Heart left ventricle (tissue), 16 donors: ENCODE data around the gene HFM1. TPM values are rescaled to one million over a fixed set of nuclear protein-coding genes. Genes with fewer than 3 reads are reported as not detected.
A peak's percentile ranks its signal among the peaks of the same experiment; 100 is the strongest.
"Not testable (repeated sequence)": the region's sequence is repeated elsewhere in the genome, so short reads cannot be mapped to it uniquely, and the experiment has no call there.

ENCODE experiments used
- ATAC-seq, 4 donors: fragments of 200-7000 bp; cut with Tn5 transposase; one replicate each; pipeline ENCODE4 v1.9.1; 2020 to 2022; ENCODE audit warnings: moderate library complexity in 4 of 4, mild to moderate bottlenecking in 3 of 4, moderate number of reproducible peaks in 1 of 4
- DNase-seq, 5 donors: peaks; one replicate each; pipeline ENCODE4 v3.0.0-alpha.2; 2020
- H3K27ac ChIP-seq, 12 donors: fragments of 200-600 bp; sonication (generic) in 4 of 12; one replicate each; pipeline versions ENCODE4 v1.5.0 to v1.8.0; 2016 to 2022; ENCODE audit warnings: mild to moderate bottlenecking in 2 of 12
- H3K27me3 ChIP-seq, 9 donors: fragments of 200-600 bp; sonication (generic) in 2 of 9; one replicate each; pipeline versions ENCODE4 v1.5.1 to v1.8.0; 2016 to 2022; ENCODE audit warnings: mild to moderate bottlenecking in 3 of 9
- H3K36me3 ChIP-seq, 9 donors: fragments of 200-600 bp; sonication (generic) in 2 of 9; one replicate each; pipeline versions ENCODE4 v1.5.0 to v1.8.0; 2018 to 2022; ENCODE audit warnings: mild to moderate bottlenecking in 2 of 9
- H3K4me1 ChIP-seq, 12 donors: fragments of 200-600 bp; sonication (generic) in 4 of 12; one replicate each; pipeline versions ENCODE4 v1.5.0 to v1.8.0; 2016 to 2022; ENCODE audit warnings: mild to moderate bottlenecking in 3 of 12
- H3K4me3 ChIP-seq, 12 donors: fragments of 200-600 bp; sonication (generic) in 4 of 12; one replicate each; pipeline versions ENCODE4 v1.5.0 to v1.8.0; 2017 to 2022; ENCODE audit warnings: mild to moderate bottlenecking in 9 of 12, moderate library complexity in 4 of 12
- H3K9me3 ChIP-seq, 12 donors: fragments of 200-600 bp; sonication (generic) in 4 of 12; one replicate each; pipeline versions ENCODE4 v1.5.0 to v1.8.0; 2016 to 2022; ENCODE audit warnings: mild to moderate bottlenecking in 1 of 12
- POLR2A ChIP-seq, 2 donors: fragments of 450-650 bp; IDR thresholded peaks; one replicate each; pipeline ENCODE4 v1.6.1; 2017; ENCODE audit warnings: antibody characterized with exemption in 2 of 2, mild to moderate bottlenecking in 2 of 2, moderate library complexity in 2 of 2
- WGBS, 4 donors: extraction: QIAGEN DNeasy Blood & Tissue Kit in 2 of 4; methylation state at CpG; one replicate each; pipeline versions ENCODE4 v1.1.5 to v1.1.7; 2013 to 2018; 5-methylcytosine and 5-hydroxymethylcytosine counted together
- intact Hi-C, 10 donors: fragments of 100-400 bp; cut with DNase I; formaldehyde crosslinking; loops; one replicate each; pipeline versions ENCODE4 v1.11.1 to v1.14.2; 2022
- long read RNA-seq, 3 donors: library from polyadenylated mRNA; unstranded; transcript quantifications; one replicate each; pipeline ENCODE4 v2.0.0, GENCODE V29; 2020 to 2021
- polyA plus RNA-seq, 2 donors: library from polyadenylated mRNA; stranded (reverse); fragments of 200-250 nt; gene quantifications; one replicate each; pipeline ENCODE4 v1.2.3, GENCODE V29; 2013
- total RNA-seq, 9 donors: library from RNA; depleted of rRNA in 2 of 9; stranded (reverse); fragments of >200 nt in 2 of 9; fragmentation: NEBNext Ultra II Directional in 3 of 9; extraction: Animal tissue kit (Norgen Biotek cat#: 25700) in 3 of 9; gene quantifications; one replicate each; pipeline versions ENCODE4 v1.1.0 to v1.2.4, GENCODE V29; 2016 to 2023
- TF ChIP-seq, protein P1 (sequence below), 12 donors: fragments of 200-600 bp; sonication (generic) in 4 of 12; IDR thresholded peaks; one replicate each; pipeline versions ENCODE4 v1.5.0 to v1.8.0; 2018 to 2022; ENCODE audit warnings: antibody characterized with exemption in 12 of 12, mild to moderate bottlenecking in 5 of 12
- donor health status: ischemic (EF 13 %, LVEDD 7.1; RV severe dilation, severe dysfunction).
- donor health status: healthy with polysubstance abuse.
- donor health status: DM: no; HTN: yes; CAD: no.
- donor health status: DM: no; HTN: no; CAD: no.
- donor health status: ischemic (EF 25% LVEDD 6.9; RV normal size, moderate dysfunction).
- donor health status: ischemic (EF 25% LVEDD 5.7; RV mildly dilated, moderate dysfunction).
- donor health status: healthy.
- donor health status: DM: yes; HTN: yes; CAD: no.
- donor health status: ischemic (EF 35%, LVEDD 5.7; RV mildly dilated, moderate dysfunction).
- donor health status: nonischemic (EF 11% LVEDD 7.7; RV severe dilation, severe dysfunction).
- donor health status: DM: yes; HTN: yes; CAD: no.
- donor health status: PGD.
- donor health status: ischemic (EF 29% LVEDD 5.4; RV normal size, mild dysfunction).
- donor health status: nonischemic (EF 23%, LVEDD 6.1; RV moderate dilation, normal function).

Gene HFM1, protein sequence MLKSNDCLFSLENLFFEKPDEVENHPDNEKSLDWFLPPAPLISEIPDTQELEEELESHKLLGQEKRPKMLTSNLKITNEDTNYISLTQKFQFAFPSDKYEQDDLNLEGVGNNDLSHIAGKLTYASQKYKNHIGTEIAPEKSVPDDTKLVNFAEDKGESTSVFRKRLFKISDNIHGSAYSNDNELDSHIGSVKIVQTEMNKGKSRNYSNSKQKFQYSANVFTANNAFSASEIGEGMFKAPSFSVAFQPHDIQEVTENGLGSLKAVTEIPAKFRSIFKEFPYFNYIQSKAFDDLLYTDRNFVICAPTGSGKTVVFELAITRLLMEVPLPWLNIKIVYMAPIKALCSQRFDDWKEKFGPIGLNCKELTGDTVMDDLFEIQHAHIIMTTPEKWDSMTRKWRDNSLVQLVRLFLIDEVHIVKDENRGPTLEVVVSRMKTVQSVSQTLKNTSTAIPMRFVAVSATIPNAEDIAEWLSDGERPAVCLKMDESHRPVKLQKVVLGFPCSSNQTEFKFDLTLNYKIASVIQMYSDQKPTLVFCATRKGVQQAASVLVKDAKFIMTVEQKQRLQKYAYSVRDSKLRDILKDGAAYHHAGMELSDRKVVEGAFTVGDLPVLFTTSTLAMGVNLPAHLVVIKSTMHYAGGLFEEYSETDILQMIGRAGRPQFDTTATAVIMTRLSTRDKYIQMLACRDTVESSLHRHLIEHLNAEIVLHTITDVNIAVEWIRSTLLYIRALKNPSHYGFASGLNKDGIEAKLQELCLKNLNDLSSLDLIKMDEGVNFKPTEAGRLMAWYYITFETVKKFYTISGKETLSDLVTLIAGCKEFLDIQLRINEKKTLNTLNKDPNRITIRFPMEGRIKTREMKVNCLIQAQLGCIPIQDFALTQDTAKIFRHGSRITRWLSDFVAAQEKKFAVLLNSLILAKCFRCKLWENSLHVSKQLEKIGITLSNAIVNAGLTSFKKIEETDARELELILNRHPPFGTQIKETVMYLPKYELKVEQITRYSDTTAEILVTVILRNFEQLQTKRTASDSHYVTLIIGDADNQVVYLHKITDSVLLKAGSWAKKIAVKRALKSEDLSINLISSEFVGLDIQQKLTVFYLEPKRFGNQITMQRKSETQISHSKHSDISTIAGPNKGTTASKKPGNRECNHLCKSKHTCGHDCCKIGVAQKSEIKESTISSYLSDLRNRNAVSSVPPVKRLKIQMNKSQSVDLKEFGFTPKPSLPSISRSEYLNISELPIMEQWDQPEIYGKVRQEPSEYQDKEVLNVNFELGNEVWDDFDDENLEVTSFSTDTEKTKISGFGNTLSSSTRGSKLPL (N-terminal part only)
- total RNA-seq, result 1 to 10 TPM; 1.5 to 5.8 (median 2.4) TPM
- 1 to 10 TPM in 1 of 2 donors, under 1 TPM in 1; 0.17 to 2.3 TPM for polyA plus RNA-seq
- long read RNA-seq, donor 1, partial matches to known transcripts, result 0 of 2 reads
- long read RNA-seq, donor 1, other reads (novel, unspliced or antisense), result 2 of 2 reads
- long read RNA-seq, donor 2, partial matches to known transcripts, result 0 of 2 reads
- long read RNA-seq, donor 2, other reads (novel, unspliced or antisense), result 2 of 2 reads
- long read RNA-seq, donor 3, partial matches to known transcripts, result 0 of 1 reads
- long read RNA-seq, donor 3, other reads (novel, unspliced or antisense), result 1 of 1 reads

DNA sequence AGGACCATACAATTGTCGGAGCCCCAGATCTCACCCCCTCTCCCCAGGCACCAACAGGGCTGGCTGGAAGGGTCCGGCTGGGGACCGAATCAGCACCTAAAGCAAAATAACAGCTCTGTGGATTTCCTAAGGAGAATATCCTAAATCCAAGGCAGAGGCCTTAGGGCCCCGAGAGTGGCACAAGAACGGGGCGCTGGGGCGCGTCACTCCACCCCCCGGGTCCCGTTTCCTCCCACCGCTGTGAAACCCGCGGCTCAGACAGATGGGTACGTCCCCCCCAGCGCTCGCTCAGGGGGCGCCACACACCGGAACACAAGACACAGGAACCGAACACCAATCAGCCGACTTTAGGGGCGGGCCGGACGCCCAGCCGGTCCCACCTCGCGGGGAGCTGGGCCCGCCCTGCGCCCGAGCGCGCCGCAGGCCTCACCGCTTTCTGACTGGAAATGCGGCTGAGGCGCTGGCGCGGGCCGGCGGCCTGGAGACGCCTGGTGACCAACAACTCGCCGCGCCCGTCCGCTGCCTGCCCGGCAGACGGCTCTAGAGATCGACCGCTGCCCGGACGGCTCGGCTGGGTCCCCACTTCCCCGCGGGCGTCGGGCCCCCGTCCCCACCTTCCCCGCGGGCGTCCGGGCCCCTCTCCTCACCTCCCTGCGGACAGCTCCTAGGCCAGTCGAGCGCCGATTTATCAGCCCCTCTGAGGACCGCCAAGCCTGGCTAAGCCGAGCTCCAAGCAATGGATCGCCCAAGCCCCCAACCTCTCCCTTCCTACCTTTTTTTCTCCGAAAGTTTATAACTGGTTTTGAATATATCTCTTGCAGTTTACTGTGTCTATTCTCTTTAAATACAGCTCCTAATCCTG is at the start of gene HFM1:
Gene HFM1, minus strand, starts transcription at position 687 of the 862 bp plus-strand sequence. CDS start 3,755 bp downstream, outside the sequence.
- peak; percentile 97 to 99 (median 99) for ATAC-seq
- H3K36me3 ChIP-seq, result no peaks in the 10 kb centered on the region
- H3K9me3 ChIP-seq, result no peaks in the 10 kb centered on the region
- H3K4me1 ChIP-seq, result peaks cover 0 to 19% (median 0%) of the 10 kb centered on the region in 12 donors
- peak; percentile 81 to 90 (median 90) for DNase-seq
- intact Hi-C loops, result loop anchor here in 8 of 10 donors (5.0 to 10.0 kb wide), 6 partner anchors 90 to 240 kb away; partner anchors contain the start of gene CDC7 (in 3 of the 8)
- 1% methylated on average over 32 to 69 of the region's 69 CpGs for WGBS, 4 donors
- TF ChIP-seq POLR2A (IDR thresholded peaks at IDR 0.05), result peak in 1 of 2 donors; percentile 60
- TF ChIP-seq, protein P1, sequence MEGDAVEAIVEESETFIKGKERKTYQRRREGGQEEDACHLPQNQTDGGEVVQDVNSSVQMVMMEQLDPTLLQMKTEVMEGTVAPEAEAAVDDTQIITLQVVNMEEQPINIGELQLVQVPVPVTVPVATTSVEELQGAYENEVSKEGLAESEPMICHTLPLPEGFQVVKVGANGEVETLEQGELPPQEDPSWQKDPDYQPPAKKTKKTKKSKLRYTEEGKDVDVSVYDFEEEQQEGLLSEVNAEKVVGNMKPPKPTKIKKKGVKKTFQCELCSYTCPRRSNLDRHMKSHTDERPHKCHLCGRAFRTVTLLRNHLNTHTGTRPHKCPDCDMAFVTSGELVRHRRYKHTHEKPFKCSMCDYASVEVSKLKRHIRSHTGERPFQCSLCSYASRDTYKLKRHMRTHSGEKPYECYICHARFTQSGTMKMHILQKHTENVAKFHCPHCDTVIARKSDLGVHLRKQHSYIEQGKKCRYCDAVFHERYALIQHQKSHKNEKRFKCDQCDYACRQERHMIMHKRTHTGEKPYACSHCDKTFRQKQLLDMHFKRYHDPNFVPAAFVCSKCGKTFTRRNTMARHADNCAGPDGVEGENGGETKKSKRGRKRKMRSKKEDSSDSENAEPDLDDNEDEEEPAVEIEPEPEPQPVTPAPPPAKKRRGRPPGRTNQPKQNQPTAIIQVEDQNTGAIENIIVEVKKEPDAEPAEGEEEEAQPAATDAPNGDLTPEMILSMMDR (IDR thresholded peaks at IDR 0.05), result peak in 4 of 12 donors; percentile 28 to 42 (median 34)
- H3K27me3 ChIP-seq, result peaks cover 0 to 17% (median 0%) of the 10 kb centered on the region in 9 donors
- peak within 1 kb of the TSS; percentile 49 to 86 (median 64) for H3K4me3 ChIP-seq
- peak within 1 kb of the TSS; percentile 44 to 91 (median 86) for H3K27ac ChIP-seq

DNA sequence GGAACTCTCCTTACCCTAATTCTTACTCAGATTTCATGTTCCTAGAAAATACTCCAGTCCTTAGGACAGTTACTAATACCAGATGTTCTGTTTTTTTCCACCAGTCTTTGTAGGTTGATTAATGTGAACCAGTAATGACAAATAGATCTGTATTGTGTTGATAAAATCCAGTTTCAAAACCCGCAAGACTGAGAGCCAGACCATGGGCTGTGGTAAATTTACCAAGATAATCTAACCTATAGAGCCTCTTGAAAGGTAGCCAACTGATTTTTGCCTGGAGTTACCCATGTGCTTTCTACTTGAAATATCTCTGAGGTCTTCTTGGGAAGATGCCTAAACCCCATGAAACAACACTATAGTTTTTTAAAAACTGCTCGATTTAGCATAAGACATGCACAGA is 49.5 kb upstream of the HFM1 start:
- H3K36me3 ChIP-seq, result no peaks in the 10 kb centered on the region
- no peak overlapping the region for H3K4me3 ChIP-seq
- H3K27ac ChIP-seq, result no peak overlapping the region
- WGBS, 4 donors, result 82 to 90% (median 84%) methylated on average over 2 of the region's 2 CpGs
- H3K4me1 ChIP-seq, result peaks cover 0 to 5% (median 0%) of the 10 kb centered on the region in 12 donors
- DNase-seq (no peak), ATAC-seq (no peak)
- no peak for TF ChIP-seq POLR2A (IDR thresholded peaks at IDR 0.05)
- no peaks in the 10 kb centered on the region for H3K27me3 ChIP-seq
- intact Hi-C loops, result no loop called here
- H3K9me3 ChIP-seq, result no peaks in the 10 kb centered on the region

DNA sequence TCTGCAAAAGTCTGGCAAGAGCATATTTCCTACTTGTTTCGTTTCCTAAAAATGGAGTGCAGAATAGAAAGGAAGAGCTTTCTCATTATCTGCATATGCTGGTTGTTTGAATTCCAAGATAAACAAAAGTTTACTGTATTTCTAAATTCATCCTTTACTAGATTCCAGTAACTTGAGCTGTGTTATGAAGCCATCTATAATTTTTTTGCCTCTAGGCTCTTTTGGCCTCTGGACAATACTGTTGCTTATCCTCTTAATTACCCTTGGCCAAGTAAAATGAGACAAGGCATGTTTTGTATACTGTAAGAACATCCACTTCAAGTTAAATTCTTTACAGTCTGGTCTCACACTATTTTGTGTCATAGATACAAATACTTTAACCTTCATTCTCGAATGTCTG is 45.6 kb upstream of the HFM1 start:
- no peaks in the 10 kb centered on the region for H3K9me3 ChIP-seq
- intact Hi-C loops, result no loop called here
- DNase-seq, result no peak

DNA sequence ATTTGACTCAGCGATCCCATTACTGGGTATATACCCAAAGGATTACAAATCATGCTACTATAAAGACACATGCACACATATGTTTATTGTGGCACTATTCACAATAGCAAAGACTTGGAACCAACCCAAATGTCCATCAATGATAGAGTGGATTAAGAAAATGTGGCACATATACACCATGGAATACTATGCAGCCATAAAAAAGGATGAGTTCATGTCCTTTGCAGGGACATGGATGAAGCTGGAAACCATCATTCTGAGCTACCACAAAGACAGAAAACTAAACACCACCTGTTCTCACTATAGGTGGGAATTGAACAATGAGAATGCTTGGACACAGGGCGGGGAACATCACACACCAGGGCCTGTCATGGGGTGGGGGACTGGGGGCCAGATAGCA is 43.1 kb upstream of the HFM1 start:
- H3K4me3 ChIP-seq, H3K27ac ChIP-seq, H3K9me3 ChIP-seq, H3K27me3 ChIP-seq, intact Hi-C loops, H3K4me1 ChIP-seq, H3K36me3 ChIP-seq, DNase-seq, ATAC-seq: not testable (repeated sequence)
- 75 to 95% (median 93%) methylated on average over 2 of the region's 2 CpGs for WGBS, 4 donors

More for the DNA sequence above, 45.6 kb upstream of the HFM1 start:
- no peak for ATAC-seq
- Histone ChIP-seq H3K27me3 (no peaks in the 10 kb centered on the region), H3K4me3 (no peak overlapping the region), H3K36me3 (no peaks in the 10 kb centered on the region), H3K4me1 (peaks cover 0 to 5% (median 0%) of the 10 kb centered on the region in 12 donors), H3K27ac (peak overlapping the region in 1 of 12 donors; percentile 48)
- 36 to 51% (median 42%) methylated on average over 2 of the region's 2 CpGs for WGBS, 4 donors
- TF ChIP-seq, protein P1 (IDR thresholded peaks at IDR 0.05), result no peak
- no peak for TF ChIP-seq POLR2A (IDR thresholded peaks at IDR 0.05)

DNA sequence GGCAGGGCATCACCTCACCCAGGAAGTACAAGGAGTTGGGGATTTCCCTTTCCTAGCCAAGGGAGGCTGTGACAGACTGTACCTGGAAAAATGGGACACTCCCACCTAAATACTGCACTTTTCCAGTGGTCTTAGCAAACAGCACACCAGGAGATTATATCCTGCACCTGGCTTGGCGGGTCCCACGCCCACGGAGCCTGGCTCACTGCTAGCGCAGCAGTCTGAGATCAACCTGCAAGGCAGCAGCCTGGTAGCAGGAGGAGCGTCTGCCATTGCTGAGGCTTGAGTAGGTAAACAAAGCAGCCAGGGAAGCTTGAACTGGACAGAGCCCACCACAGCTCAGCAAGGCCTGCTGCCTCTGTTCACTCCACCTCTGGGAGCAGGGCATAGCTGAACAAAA is 37.3 kb upstream of the HFM1 start:
- H3K9me3 ChIP-seq, H3K4me1 ChIP-seq, intact Hi-C loops, ATAC-seq, H3K27me3 ChIP-seq, DNase-seq, H3K36me3 ChIP-seq, H3K4me3 ChIP-seq, H3K27ac ChIP-seq: not testable (repeated sequence)
- WGBS, 4 donors, result 90 to 100% (median 96%) methylated on average over 2 to 5 of the region's 5 CpGs
